ENCODE measurements around the gene ANXA2.

DNA sequence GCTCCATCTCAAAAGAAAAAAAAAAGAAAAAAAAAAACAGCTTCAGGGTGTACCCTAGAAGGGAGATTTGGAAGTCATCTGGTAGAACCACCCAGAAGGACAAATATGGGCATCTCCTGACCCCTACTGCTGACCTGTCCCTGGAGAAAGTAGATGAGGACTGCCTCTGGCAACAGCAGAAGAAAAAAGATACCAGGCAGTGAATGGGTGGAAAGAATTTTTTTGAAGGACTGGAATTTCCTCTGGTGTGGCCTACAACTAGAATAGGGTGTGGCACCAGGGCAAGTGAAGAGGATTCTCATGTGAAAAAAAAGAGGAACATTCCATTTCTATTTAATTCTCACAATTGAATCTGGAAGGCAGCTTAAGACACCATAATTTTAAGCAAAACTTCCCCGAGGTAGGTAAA lies 3.1 kb downstream of the ANXA2 start:
- TF ChIP-seq EZH2phosphoT487 (IDR thresholded peaks at IDR 0.05; ENCODE audit: insufficient read depth, low read depth) (no peak), EZH2 (IDR thresholded peaks at IDR 0.05; ENCODE audit: insufficient read depth, poor library complexity, severe bottlenecking) (no peak)

Measured in GM23248 (cell line).